Stimulated activated CD4-positive, alpha-beta T cell treated with anti-CD3 and anti-CD28 coated beads, TNF-alpha, amount 100 ng/mL, for 1 hour (primary cell): ENCODE results near the gene BET1L.
"Not testable (repeated sequence)": the region's sequence is repeated elsewhere in the genome, so short reads cannot be mapped to it uniquely, and the experiment has no call there.

Experiments used
- DNase-seq, 3 donors: peaks; one replicate each; pipeline ENCODE4 v3.0.0-alpha.2; 2020; ENCODE audit warnings: low read depth in 3 of 3, low spot score in 1 of 3

Gene BET1L, protein sequence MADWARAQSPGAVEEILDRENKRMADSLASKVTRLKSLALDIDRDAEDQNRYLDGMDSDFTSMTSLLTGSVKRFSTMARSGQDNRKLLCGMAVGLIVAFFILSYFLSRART

DNA sequence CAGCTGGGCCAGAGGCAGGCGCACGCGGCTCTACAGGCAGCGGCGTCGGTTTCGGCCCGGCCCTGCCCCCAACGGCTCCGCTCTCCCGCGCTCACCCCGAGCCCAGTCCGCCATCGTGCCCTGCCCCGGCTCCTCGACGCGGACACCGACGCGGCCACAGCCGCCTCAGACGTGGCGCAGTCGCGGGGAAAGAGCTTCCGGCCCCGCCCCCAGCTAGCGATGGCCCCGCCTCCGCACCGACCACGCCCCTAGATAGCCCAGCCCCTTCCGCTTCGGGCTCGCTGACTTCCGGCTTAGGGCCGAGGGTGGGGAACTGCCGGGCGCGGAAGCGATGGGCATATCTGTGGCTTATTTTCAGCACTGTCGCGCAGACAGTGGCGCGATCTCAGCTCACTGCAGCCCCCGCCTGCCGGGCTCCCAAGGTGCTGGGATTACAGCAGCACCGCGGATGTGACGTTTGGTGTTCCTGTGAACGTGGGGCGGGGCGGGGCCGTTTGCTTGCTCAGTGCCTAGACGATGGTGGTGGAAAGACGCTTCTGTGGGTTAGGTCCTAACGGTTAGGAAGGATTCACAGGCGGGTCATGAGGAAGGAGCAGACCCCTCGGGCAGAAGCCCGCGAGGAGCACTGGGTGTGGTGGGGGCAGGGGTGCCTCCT is at the start of gene BET1L, which contains the start of gene RIC8A:
Gene BET1L (minus strand): TSS at position 192 of the 655 bp plus-strand sequence. CDS start 78 bp downstream, at position 114.
Gene RIC8A (plus strand): TSS at position 501 of the 655 bp plus-strand sequence. CDS start 1,147 bp downstream, outside the sequence.
- DNase-seq = peak; percentile 96 to 97 (median 96)

DNA sequence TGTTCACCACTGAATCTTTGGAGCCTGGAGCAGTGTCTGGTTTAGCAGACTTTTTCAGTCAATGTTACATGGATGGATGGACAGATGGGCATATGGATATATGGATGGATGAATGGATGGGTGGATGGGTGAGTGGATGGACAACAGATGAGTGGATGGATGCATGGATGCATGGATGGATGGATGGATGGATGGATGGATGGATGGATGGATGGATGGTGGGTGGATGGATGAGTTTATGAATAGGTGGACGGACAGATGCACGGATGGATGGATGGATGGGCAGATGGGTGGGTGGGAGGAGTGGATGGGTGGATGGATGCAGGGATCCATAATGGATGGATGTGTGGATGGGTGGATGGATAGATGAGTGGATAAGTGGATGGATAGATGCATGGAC is 48.6 kb upstream of the BET1L start:
- DNase-seq = no peak

DNA sequence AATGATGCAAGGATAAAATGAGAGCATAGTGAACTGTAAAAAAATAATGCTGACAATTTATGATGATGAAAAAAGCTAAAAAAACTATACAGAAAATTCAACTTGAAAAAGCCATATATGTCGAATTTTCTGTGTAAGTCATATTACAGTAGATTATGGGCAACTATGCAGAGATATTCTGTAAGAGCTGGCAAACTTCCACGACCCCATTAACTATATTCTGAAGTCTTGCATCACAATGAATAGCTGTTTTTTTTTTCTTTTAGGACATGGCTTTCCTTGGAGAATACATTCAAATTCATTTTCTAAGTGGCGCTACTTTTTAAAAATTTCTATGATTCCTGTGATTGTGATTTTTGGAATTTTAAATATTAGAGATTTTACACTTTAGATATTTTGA is 48.0 kb upstream of the BET1L start:
- no peak for DNase-seq

DNA sequence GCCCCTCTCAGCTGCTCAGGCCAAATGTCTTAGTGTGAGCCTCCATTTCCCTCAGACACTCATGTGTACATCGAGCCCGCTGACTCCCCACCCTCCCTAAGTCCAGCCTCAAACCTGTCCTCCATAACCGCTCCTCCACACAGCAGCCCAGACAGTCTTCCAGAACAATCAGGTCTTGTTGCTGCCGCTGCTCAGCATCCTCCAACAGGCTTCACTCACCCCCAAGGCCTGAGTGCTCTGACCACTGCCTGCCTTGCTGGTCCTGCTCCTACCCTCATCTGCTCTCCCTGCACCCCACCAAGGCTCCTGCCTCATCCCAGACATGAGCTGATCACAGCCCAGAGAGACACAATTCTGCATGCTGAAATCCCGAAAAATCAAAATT is 46.7 kb upstream of the BET1L start:
- no peak for DNase-seq

DNA sequence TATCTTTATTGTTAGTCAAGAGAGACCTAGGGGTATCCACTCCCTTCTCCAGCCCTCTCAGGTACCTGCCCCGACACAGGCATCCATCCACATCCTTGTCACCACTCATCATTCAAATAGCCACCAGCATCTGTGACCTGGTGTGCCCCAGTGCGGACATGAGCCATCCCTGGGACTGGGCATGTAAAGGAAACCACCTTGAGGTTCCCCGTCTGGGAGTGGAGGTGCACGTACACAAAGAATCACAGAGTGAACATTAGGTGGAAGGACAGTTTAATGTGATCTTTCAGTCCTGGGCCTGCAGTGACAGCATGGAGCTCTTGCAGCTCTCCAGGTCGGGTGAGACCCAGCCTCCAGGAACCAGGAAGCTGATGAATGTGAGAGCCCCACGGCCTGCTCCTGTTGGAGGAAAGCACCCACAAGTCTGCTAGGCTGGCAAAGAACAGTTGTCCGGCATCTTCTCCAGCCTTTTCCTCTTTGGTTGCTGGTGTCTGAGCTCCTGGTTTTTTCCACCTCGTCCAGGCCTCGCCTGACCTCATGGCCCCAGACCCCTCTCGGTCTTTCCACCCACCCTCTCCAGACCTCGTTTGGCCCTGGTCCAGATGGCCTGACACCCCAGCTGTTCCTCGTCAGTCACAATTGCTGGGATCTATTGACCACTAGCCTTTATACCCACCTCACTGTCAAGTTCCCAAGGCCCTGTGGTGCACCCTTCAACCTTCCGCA is 46.1 kb upstream of the BET1L start:
- no peak for DNase-seq

DNA sequence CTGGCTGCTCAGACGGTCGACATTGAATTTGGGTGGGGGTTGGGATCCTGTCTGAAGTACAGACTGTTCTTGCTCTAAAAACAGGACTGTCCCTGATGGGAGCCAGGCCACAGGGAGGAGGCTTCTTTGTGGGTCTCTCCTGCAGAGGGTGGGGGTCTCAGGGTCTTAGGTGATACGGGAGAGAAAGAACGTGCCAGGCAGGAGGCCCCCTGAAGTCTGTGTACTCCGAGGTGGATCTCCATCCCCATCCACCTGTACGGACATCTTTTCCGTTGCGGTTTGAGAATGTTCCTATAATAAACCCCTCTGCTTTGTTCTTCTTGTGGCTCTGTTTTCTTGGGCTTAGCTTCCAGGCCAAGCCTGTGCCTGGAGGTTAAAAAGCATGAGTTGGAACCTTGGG is 45.5 kb upstream of the BET1L start:
- no peak for DNase-seq

DNA sequence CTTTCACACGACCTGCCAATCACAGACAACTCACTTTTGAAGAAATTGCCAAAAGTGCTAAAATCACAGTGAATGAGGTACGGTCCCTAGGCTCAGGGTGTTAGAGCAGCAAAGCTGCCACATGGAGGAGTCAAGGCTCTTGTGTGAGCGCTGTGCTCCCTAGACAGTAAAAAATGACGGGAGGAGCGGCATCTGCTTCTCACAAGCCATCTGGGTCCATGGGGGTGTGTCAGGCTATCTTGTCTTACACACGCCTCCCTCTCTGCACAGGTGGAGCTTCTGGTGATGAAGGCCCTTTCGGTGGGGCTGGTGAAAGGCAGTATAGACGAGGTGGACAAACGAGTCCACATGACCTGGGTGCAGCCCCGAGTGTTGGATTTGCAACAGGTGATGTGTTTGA is 44.4 kb upstream of the BET1L start:
- no peak for DNase-seq

DNA sequence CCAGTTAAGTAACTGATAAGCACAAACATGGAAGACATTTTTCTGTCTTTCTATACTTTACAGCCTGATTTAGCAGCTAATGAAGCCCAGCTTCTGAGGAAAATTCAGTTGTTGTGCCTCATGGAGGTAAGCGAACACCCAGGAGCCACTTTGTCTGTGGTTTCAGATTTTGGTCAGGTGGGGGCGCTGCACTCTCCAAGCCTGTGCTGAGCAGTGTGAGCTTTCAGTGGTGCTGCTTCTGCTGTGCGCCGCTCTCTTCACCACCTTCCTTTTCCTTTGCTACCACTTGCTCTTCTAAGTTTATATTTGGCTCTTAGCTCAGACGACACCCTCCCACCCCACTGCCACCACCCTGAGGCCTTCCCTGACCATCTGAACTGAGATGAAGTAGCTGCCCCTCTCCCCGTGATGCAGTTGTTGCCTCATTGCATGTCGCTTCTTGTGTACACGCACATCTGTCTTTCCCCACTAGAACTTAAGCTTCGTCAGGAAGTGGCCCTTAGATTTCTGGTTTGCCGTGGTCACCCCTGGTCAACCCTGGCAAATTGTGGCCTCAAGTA is 43.6 kb upstream of the BET1L start:
- peak; percentile 55 to 70 (median 67) for DNase-seq

DNA sequence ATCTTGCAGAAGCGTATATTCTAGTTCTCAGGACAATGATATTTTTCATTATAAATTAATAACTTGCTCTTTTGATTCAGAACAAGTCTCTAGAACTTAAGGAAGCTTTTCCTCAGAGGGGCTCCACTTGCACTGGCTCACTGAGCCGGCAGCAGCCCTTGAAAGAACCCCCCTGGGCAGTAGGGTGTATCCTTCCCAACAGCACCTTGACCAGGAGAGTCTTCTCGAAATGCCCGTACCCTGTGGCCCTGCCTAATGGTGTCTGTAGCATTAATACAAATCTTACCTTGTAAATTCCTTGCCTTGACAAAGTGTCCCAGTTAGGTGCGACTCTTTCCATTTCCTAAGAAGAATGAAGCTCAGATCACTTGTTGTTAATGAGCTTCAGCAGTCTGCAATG is 43.1 kb upstream of the BET1L start:
- no peak for DNase-seq

DNA sequence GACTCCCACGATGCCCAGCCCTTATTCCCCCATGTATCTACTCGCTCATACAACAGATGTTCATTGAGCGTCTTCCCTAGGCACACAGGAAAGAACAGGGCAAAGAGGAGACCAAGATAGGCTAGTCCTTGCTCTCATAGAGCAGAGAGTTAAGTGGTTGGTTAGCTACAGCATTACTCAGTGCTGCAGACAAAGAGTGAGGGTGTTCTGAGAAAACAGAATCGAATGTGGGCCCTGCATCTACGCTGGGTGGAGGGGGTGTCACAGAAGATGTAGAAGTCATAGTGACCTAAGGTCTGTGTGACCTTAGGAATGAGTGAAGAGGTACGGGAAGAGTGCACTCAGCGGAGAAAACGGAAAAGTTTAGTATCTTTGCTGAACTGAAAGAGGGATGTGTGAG is 41.9 kb upstream of the BET1L start:
- no peak for DNase-seq

DNA sequence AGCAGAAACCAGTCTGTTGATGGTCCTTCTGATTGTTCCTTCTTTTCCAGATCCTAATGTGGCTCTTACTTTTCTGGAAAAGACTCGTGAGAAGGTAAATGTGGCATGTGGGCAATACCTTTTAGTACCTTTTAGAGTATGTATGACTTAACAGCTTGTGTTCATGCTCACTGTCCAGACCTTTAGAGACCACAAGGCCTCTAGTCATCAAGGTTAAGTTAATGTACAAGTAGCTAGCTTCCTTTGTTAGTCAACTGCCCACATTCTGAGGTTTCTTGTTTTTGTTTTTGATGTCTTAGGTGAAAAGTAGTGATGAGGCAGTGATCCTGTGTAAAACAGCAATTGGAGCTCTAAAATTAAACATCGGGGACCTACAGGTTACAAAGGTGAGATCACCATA is 37.2 kb upstream of the BET1L start:
- no peak for DNase-seq

DNA sequence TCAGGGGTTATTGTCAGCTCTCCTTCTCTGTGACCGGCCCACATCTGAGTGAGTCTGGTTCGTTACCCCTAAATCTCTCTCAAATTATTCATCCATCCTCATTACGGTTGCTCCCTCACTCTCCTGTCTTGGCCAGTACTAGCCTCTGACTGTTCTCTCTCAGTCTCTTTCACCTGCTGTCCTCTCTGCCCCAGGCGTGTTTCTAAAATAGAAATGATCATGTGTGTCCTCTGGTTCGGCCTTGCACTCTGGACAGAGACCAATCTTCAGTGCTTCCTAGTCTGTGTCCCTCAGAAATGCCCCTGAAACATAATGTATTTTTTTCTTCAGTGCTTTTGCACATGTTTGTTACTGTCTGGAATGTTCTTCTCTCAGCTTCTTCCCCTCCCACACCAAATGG is 34.4 kb upstream of the BET1L start:
- no peak for DNase-seq

DNA sequence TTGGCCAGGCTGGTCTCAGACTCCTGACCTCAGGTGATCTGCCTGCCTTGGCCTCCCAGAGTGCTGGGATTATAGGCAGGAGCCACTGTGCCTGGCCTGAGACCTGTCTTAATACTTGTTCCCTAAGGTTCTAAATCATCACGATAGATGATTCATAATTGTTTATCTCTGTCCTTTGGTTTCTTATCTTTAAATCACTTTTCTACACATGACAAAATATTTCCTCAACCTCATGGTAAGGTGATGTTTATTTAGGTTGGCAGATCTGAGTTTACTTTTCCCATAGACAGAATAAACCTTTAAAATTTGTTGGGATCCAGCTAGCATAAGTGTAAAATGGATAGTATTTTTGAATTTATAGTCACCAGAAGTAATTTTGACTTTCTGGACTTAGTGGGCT is 33.1 kb upstream of the BET1L start:
- DNase-seq = no peak

DNA sequence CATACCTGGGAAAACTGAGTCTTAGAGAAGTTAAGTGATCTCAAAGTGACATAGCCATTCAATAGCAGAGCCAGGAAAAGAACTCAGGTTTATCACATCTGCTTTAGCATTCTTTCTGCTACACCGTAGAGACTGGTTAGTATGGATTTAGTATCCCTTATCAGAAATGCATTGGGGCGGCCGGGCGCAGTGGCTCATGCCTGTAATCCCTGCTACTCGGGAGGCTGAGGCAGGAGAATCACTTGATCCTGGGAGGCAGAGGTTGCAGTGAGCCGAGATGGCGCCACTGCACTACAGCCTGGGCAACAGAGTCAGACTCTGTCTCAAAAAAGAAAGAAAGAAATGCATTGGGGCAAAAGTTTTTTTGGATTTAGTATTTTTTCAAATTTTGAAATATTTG is 31.1 kb upstream of the BET1L start:
- not testable (repeated sequence) for DNase-seq

DNA sequence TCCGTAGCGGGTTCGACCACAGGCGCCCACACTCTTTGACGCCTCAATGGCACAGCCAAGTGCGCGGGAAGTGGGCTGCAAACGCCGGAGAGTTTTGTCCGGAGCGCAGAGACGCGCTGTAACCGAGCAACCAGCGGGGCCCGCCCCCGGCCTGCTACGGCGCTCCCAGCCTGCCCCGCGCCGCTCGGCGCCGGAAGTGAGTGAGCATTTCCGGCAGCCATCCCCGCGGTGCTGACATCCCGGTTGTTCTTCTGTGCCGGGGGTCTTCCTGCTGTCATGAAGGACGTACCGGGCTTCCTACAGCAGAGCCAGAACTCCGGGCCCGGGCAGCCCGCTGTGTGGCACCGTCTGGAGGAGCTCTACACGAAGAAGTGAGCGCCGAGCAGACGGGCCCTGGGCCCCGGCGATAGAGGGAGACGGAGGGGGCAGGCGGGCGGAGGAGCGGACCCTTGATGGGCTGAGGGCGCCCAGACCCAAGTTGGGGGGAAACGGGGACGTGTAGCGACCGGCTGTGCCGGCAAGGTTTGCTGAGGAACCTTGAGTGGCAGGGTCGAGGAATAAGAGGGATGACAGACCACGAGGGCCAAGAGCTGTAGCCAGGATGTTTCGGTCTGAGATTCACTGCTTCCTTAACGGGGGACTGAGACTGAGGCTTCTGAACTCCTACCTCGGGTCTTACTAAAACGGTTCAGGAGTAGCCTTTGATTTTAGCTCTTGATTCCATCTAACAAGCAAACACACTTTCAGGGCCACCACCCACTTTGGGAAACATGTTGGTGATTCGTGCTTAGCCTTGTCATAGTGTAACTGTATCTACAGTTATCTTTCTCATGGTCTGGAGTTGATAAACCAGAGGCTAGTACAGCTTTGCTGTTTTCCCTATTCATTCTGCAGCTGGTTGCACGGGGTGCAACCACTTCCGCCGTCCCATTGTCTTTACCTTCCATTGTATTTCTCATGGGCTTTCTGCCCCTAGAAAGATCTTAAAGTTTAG is 29.9 kb upstream of the BET1L start, which contains the start of gene PSMD13:
Gene PSMD13 (plus strand): TSS at position 203 of the 994 bp plus-strand sequence. CDS start 74 bp downstream, at position 277.
- peak; percentile 65 to 81 (median 71) for DNase-seq

DNA sequence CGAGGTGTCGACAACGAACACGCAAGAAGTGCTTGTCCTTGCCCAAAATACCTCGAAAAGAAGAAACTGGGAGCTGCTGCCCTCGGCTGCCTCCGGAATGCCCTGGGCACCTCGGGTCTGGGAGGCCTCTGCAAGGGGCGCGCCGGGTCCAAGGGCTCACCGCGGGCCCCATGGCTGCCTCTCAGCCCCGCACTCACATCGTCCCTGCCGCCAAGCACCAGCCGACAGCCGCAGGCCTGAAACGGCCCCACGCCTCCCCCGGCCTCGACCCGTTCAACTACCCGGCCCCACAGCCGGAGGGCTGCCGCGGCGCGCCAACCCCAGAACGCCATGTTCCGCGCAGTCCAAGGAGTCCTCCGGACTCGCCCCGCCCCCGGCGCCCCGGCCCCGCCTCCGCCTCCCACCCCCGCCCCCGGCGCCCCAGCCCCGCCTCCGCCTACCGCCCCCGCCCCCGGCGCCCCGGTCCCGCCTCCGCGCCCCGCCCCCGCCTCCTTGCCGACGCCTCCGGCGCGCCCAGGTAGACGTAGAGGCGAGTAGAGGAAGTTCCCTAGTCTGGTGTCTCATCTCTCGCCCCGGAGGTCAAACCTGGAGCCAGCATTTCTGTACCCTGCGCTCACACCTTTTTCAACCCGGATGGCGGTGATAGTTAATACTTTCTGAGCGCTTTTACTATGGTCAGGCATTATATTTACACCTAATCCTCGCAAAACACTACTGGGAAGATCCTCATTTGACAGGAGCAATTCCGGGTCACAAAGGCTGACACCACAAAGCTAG is 29.0 kb upstream of the BET1L start, which contains the start of gene SIRT3:
Gene SIRT3 (minus strand): TSS at position 346 of the 777 bp plus-strand sequence. CDS start 14 bp downstream, at position 332.
- DNase-seq = peak; percentile 62 to 78 (median 69)

DNA sequence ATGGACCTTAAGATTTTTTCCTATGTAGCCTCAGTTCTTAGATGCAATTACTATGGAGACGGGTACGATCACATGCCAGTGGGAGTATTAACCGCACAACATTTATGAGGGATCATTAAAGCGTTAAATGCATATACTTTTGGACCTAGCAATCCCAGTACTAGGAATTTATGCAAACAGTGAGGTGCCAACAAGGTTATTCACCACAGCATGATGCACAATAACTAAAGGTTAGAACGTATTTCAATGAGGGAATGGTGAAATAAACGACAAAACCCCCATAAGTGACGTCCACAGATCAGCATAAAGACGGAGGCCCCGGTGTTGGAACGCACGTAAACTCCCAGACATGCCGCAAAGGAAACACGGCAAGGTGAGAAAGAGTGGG is 28.4 kb upstream of the BET1L start:
- no peak for DNase-seq

DNA sequence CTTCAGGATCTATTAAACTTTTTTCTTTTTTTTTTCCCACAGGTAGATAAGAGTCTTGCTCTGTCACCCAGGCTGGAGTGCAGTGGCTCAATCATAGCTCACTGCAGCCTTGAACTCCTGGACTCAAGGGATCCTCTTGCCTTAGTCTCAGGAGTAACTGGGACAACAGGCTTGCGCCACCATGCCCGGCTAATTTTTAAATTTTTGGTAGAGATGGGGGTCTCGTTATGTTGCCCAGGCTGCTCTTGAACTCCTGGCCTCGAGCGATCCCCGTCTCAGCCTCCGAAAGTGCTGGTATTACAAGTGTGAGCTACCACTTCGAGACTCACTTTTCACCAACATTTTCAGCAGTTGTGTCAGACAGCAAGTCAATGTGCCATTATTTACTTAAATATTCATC is 28.0 kb upstream of the BET1L start:
- DNase-seq = no peak

DNA sequence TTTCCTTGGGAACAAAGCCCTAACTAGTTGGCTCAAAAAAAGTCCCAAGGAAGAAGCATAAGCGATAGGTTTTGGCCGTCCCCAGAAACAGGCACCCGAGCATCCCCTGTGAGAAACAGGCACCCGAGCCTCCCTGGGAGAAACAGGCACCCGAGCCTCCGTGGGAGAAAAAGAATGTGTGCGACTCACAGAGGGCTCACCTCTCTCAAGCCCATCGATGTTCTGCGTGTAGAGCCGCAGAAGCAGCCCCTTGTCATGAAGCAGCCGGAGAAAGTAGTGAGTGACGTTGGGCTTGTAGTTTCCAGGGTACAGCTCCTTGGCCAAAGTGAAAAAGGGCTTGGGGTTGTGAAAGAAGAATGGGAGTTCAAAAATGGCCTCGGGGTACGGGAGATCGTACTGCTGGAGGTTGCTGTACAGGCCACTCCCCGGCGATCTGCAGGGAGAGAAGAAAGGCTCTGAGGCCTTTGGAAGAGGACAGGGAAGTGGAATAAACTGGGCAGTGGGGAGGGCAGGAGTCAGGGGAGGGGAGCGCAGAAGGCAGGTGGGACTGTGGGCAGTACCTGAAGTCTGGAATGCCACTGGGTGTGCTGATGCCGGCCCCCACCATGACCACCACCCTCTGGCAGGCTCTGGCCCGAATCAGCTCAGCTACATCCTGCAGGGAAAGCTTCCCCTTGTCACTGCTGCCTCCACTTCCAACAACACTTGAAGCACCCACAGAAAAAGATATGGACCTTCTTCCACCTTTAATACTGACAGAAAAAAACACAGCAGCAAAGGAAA is 25.8 kb upstream of the BET1L start:
- DNase-seq = no peak
